Measurements from ENCODE around the gene PTS.

DNA sequence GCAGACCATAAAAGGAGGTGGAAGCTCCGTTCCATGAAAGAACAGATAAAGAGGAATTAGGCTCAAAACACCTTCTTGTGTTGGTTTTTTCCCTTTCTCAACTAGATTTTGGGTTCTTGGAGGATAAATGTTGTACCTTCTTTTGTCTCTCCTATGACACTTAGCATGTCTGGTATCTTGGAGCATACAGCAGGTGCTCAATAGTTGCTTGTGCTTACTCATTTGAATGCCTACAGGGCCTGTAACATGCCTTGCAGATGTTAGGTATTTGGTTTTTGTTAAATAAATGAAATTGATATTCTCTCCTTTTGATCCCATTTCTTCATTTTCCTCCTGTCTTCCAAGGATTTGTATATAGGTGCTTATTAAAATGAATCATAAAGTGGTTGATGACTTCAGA lies 50.8 kb downstream of the PTS start:
- TF ChIP-seq CBX2 (IDR thresholded peaks at IDR 0.05; ENCODE audit: borderline replicate concordance, low read depth) (no peak), CBX8 (IDR thresholded peaks at IDR 0.05) (no peak), POLR2A (IDR thresholded peaks at IDR 0.05; ENCODE audit: low read length) (no peak), RNF2 (IDR thresholded peaks at IDR 0.05; ENCODE audit: borderline replicate concordance, low read depth) (no peak), FOXS1 (CRISPR knock-in tag; IDR thresholded peaks at IDR 0.05) (no peak), CEBPB (IDR thresholded peaks at IDR 0.05) (no peak), BHLHE40 (IDR thresholded peaks at IDR 0.05; ENCODE audit: low read depth, low read length) (no peak), MYC (IDR thresholded peaks at IDR 0.05; ENCODE audit: borderline replicate concordance, low read length) (no peak)
- TF ChIP-seq, protein P1, sequence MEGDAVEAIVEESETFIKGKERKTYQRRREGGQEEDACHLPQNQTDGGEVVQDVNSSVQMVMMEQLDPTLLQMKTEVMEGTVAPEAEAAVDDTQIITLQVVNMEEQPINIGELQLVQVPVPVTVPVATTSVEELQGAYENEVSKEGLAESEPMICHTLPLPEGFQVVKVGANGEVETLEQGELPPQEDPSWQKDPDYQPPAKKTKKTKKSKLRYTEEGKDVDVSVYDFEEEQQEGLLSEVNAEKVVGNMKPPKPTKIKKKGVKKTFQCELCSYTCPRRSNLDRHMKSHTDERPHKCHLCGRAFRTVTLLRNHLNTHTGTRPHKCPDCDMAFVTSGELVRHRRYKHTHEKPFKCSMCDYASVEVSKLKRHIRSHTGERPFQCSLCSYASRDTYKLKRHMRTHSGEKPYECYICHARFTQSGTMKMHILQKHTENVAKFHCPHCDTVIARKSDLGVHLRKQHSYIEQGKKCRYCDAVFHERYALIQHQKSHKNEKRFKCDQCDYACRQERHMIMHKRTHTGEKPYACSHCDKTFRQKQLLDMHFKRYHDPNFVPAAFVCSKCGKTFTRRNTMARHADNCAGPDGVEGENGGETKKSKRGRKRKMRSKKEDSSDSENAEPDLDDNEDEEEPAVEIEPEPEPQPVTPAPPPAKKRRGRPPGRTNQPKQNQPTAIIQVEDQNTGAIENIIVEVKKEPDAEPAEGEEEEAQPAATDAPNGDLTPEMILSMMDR (IDR thresholded peaks at IDR 0.05) = no peak
- TF ChIP-seq, protein P2, sequence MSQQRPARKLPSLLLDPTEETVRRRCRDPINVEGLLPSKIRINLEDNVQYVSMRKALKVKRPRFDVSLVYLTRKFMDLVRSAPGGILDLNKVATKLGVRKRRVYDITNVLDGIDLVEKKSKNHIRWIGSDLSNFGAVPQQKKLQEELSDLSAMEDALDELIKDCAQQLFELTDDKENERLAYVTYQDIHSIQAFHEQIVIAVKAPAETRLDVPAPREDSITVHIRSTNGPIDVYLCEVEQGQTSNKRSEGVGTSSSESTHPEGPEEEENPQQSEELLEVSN (IDR thresholded peaks at IDR 0.05; ENCODE audit: borderline replicate concordance, low read depth) = no peak

Measured in A549 (cell line).